Fibroblast of pulmonary artery (primary cell): ENCODE data around the gene GEMIN5.

ENCODE experiments used
- DNase-seq: peaks from one replicate; pipeline ENCODE4 v3.0.0-alpha.2; 2010; ENCODE audit warnings: low read depth
- H3K4me3 ChIP-seq: replicated peaks from 2 replicates; pipeline ENCODE4 v1.5.1; 2011; ENCODE audit warnings: low read depth, mild to moderate bottlenecking, control low read depth, low read length, moderate library complexity
- TF ChIP-seq, protein P1 (sequence below): IDR thresholded peaks from 2 replicates; pipeline ENCODE4 v1.5.1; 2011; ENCODE audit warnings: mild to moderate bottlenecking, control low read depth, low read length, inconsistent platforms; ENCODE audit errors: missing control alignments

Gene GEMIN5

DNA sequence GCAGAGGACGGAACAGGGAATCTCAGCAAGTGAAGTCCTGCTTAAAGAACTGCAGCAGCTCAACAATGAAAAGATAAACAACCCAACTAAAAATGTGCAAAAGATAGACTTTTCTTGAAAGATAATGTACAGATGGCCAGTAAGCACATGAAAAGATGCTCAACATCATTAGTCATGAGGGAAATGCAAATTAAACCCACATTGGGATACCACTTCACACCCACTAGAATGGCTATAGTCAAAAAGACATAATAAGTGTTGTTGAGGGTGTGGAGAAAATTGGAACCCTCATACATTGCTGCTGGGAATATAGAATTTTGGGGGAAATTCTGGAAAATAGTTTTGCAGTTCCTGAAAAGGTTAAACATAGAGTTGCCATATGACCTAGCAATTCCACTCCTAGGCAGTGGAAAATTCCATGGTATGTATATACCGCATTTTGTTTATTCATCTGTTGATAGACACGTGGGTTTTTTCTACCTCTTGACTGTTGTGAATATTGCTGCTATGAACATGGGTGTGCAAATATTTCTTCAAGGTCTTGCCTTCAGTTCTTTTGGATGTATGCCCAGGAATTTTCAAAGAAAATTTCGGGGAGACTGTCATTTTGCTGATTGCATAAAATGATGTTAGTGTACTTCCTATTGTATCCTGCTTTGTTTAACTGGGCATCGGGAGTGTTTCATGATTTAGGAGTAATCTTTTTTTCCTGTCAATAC, 72.4 kb downstream of the GEMIN5 start:
- peak; percentile 25 for DNase-seq
- H3K4me3 ChIP-seq, result no peak overlapping the region
- TF ChIP-seq, protein P1, sequence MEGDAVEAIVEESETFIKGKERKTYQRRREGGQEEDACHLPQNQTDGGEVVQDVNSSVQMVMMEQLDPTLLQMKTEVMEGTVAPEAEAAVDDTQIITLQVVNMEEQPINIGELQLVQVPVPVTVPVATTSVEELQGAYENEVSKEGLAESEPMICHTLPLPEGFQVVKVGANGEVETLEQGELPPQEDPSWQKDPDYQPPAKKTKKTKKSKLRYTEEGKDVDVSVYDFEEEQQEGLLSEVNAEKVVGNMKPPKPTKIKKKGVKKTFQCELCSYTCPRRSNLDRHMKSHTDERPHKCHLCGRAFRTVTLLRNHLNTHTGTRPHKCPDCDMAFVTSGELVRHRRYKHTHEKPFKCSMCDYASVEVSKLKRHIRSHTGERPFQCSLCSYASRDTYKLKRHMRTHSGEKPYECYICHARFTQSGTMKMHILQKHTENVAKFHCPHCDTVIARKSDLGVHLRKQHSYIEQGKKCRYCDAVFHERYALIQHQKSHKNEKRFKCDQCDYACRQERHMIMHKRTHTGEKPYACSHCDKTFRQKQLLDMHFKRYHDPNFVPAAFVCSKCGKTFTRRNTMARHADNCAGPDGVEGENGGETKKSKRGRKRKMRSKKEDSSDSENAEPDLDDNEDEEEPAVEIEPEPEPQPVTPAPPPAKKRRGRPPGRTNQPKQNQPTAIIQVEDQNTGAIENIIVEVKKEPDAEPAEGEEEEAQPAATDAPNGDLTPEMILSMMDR, result no peak

DNA sequence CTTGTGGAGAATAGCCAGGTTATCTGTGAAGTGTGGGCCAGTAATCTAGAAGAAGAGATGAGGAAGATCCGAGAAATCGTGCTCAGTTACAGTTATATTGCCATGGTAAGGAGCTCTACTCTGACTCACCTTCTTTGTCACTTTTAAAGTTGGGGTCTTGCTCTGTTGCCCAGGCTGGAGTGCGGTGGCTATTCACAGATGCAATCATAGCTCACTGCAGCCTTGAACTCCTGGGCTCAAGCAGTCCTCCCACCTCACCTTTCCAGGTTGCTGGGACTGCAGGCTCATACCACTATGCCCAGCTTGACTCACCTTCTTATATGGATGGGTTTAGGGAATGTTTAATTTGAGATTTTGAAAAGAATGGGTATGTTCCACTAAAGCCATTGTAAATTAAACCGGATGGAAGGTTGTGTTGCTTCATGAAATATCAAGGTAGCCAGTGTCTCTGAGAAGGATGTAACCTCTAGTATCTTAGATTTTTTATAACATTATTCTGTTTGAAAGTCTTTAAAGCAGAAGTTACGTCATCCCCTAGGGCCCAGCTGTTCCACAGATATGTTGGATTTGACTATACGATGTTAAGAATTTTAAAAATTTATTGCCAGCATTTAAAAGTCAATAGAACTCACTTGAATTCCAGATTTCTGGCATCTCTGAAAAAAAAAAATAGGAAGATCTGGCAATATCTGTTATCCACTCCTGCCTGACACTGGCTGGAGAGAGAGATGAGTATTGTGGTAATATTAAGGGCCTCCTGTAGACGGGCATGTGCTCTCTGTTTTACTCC, 74.5 kb downstream of the GEMIN5 start:
- no peak overlapping the region for H3K4me3 ChIP-seq
- TF ChIP-seq, protein P1, result no peak
- no peak for DNase-seq

DNA sequence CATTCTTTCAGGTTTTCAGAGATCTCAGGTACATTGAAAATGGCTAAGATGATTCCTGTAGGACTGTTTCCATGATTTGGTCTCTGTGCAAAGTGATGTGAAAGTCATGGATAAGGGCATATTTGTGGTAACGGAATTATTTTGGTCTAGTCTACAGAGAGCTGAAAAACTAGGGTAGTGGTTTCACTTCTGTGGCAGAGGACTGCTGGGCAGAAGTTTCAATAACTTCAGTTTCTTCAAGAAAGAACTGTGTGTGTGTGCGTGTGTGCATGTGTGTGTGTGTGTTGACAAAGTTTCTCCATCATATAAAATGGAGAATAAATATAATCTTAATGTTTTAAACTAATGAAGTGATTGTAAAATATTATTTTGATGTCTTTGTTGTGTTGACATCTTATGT, 75.2 kb downstream of the GEMIN5 start:
- TF ChIP-seq, protein P1, result no peak
- no peak for DNase-seq
- no peak overlapping the region for H3K4me3 ChIP-seq

DNA sequence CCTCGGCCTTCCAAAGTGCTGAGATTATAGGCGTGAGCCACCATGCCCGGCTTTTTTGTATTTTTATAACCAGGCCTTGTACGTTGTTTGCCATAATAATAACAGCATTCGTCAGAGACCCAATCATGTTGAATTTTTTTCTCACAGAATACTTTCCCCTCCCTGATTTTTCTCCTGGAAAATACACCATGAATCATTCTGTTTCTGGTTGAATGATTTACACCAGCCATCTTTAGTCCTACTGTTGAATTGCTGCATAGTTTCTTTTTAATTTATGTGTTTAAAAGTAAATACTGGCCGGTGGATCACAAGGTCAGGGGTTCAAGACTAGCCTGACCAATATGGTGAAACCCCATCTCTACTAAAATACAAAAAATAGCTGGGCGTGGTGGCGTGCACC, 76.1 kb downstream of the GEMIN5 start:
- no peak overlapping the region for H3K4me3 ChIP-seq
- no peak for DNase-seq
- TF ChIP-seq, protein P1, result no peak

DNA sequence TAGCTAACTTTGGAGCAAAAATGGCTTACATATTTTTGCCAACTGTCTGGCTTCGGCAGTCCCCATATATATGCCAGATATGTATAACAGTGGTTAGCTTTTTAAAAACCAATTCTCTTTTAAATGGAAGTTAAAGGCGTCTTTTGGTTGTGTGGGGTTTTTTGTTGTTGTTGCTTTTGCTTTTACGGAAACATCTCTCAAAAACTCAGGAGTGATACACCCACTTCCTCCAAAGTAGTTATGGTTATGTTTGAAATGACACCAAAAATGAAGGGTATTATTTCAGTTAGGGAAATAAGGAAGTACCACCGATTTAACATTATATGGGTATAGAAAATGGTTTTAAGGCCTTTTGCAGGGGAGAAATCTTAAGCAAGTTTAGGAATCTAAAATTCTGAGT, 77.2 kb downstream of the GEMIN5 start:
- TF ChIP-seq, protein P1, result no peak
- H3K4me3 ChIP-seq, result peak overlapping the region; percentile 59
- no peak for DNase-seq

DNA sequence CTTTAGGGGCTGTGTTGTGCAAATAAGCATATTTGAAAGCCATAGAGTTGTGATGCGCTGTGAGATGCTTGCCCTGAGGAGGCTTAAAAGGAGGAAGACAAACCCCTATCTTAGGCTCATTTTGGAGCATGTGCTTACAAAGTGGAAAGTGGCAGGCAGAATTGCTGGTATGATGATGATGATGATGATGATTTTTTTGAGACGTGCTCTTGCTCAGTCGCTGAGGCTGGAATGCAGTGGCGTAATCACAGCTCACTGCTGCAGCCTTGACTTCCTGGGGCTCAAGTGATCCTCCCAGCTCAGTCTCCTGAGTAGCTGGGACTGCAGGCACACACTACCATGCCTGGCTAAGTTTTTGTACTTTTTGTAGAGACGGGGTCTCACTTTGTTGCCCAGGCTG, 77.9 kb downstream of the GEMIN5 start:
- peak overlapping the region; percentile 59 for H3K4me3 ChIP-seq
- TF ChIP-seq, protein P1, result no peak
- peak; percentile 72 for DNase-seq
